K562 (cell line): ENCODE data around the gene PARP1. TPM values are rescaled to one million over a fixed set of nuclear protein-coding genes. Genes with fewer than 3 reads are reported as not detected.

Experiments used
- ARHGAP35 ChIP-seq: fragments of 450-650 bp; IDR thresholded peaks from 2 replicates; pipeline ENCODE4 v1.6.1; 2018; ENCODE audit not compliant: partially characterized antibody
- ARID1B ChIP-seq: fragments of 450-650 bp; IDR thresholded peaks from 2 replicates; pipeline ENCODE4 v1.6.1; 2016; ENCODE audit warnings: antibody characterized with exemption, mild to moderate bottlenecking, inconsistent platforms
- CHCHD3 ChIP-seq: fragments of 250-450 bp; sonication (Bioruptor Pico); IDR thresholded peaks from 2 replicates; pipeline ENCODE4 v2.1.2; 2022; ENCODE audit warnings: mild to moderate bottlenecking
- HNRNPL ChIP-seq: fragments of 200-400 bp; formaldehyde crosslinking; IDR thresholded peaks from 2 replicates; pipeline ENCODE4 v1.6.1; 2017; ENCODE audit warnings: low read depth, mild to moderate bottlenecking, low read length
- HNRNPLL ChIP-seq: fragments of 200-400 bp; formaldehyde crosslinking; IDR thresholded peaks from 2 replicates; pipeline ENCODE4 v1.6.1; 2017; ENCODE audit warnings: low read length, low read depth, mild to moderate bottlenecking; ENCODE audit not compliant: poor library complexity, severe bottlenecking
- KLF10 ChIP-seq: fragments of 250-450 bp; sonication (Bioruptor Pico); IDR thresholded peaks from 2 replicates; pipeline ENCODE4 v1.6.1; 2021; ENCODE audit warnings: matching md5 sums
- NCOR1 ChIP-seq: fragments of 450-650 bp; IDR thresholded peaks from 2 replicates; pipeline ENCODE4 v1.6.1; 2016; ENCODE audit warnings: mild to moderate bottlenecking, moderate library complexity
- NR2C2 ChIP-seq, 2 experiments: fragments of 200-800 bp in 1 of 2; sonication (Bioruptor generic) in 1 of 2; sonication (generic) in 1 of 2; formaldehyde crosslinking in 1 of 2; IDR thresholded peaks; 2 replicates each; pipeline versions ENCODE4 v1.6.1 to v1.8.0; 2016 to 2022; ENCODE audit warnings: mild to moderate bottlenecking in 1 of 2, missing compliant biosample characterization in 1 of 2, missing genetic modification characterization in 1 of 2, missing genetic modification reagents in 1 of 2
- RCOR1 ChIP-seq, 2 experiments: IDR thresholded peaks; 2 replicates each; pipeline ENCODE4 v1.6.1; 2012; ENCODE audit warnings: low read depth in 2 of 2, low read length in 2 of 2, borderline replicate concordance in 1 of 2, improper control_type of control experiment in 1 of 2
- RNF2 ChIP-seq: sonication (generic); IDR thresholded peaks from 2 replicates; pipeline ENCODE4 v1.6.1; 2016
- SIN3A ChIP-seq, 2 experiments: fragments of 150-350 bp in 1 of 2; IDR thresholded peaks; 2 replicates each; pipeline ENCODE4 v1.6.1; 2011 to 2016; ENCODE audit warnings: borderline replicate concordance in 2 of 2, low read depth in 2 of 2, low read length in 2 of 2, mild to moderate bottlenecking in 2 of 2, moderate library complexity in 2 of 2; ENCODE audit not compliant: control insufficient read depth in 1 of 2
- SMARCA5 ChIP-seq: fragments of 450-650 bp; IDR thresholded peaks from 2 replicates; pipeline ENCODE4 v1.6.1; 2016
- SMARCE1 ChIP-seq: fragments of 450-650 bp; IDR thresholded peaks from 2 replicates; pipeline ENCODE4 v1.7.1; 2016; ENCODE audit warnings: mild to moderate bottlenecking
- TAL1 ChIP-seq: fragments of 450-650 bp; IDR thresholded peaks from 2 replicates; pipeline ENCODE4 v1.6.1; 2016; ENCODE audit warnings: mild to moderate bottlenecking
- TBL1XR1 ChIP-seq, 2 experiments: IDR thresholded peaks; 2 replicates each; pipeline ENCODE4 v1.6.1; 2012; ENCODE audit warnings: improper control_type of control experiment in 2 of 2, low read length in 2 of 2, mild to moderate bottlenecking in 1 of 2
- TEAD2 ChIP-seq: fragments of 450-650 bp; IDR thresholded peaks from 2 replicates; pipeline ENCODE4 v1.6.1; 2016; ENCODE audit warnings: missing genetic modification characterization, control low read depth, missing compliant biosample characterization
- TEAD4 ChIP-seq, 2 experiments: sonication (generic) in 1 of 2; formaldehyde crosslinking in 1 of 2; IDR thresholded peaks; 2 replicates each; pipeline versions ENCODE4 v1.6.1 to v1.8.0; 2012 to 2022; ENCODE audit warnings: borderline replicate concordance in 1 of 2, inconsistent platforms in 1 of 2, low read length in 1 of 2, mild to moderate bottlenecking in 1 of 2, missing genetic modification reagents in 1 of 2
- TRIM24 ChIP-seq, 2 experiments: fragments of 450-650 bp; IDR thresholded peaks; 2 replicates each; pipeline ENCODE4 v1.6.1; 2016
- ZFP1 ChIP-seq: fragments of 450-650 bp; formaldehyde crosslinking; IDR thresholded peaks from 2 replicates; pipeline ENCODE4 v1.4.0; 2020; ENCODE audit warnings: mild to moderate bottlenecking, mixed read lengths
- ZKSCAN1 ChIP-seq: fragments of 150-350 bp; IDR thresholded peaks from 2 replicates; pipeline ENCODE4 v1.6.1; 2016; ENCODE audit warnings: low read depth, low read length
- ZNF224 ChIP-seq: sonication (generic); formaldehyde crosslinking; IDR thresholded peaks from 2 replicates; pipeline ENCODE4 v1.8.0; 2022; ENCODE audit warnings: mild to moderate bottlenecking, missing genetic modification reagents
- ZNF347 ChIP-seq: fragments of 450-650 bp; formaldehyde crosslinking; IDR thresholded peaks from 2 replicates; pipeline ENCODE4 v1.4.0; 2020; ENCODE audit warnings: low read depth, mild to moderate bottlenecking, moderate library complexity
- polyA plus RNA-seq, 8 experiments: library from polyadenylated mRNA; depleted of rRNA in 4 of 8; stranded (reverse) in 5 of 8; unstranded in 3 of 8; fragments of >200 nt; fragmentation: Nextera tagmentation in 2 of 8; fragmentation: Illumina TruSeq in 1 of 8; extraction: Ambion mirVana in 2 of 8; extraction: Trizol in 1 of 8; gene quantifications; 2 replicates each; pipeline versions ENCODE4 v1.2.1 to v1.2.3, GENCODE V29; 2011 to 2014; ENCODE audit warnings: inconsistent platforms in 1 of 8, missing spikeins in 1 of 8
- total RNA-seq, 7 experiments: library from RNA; depleted of rRNA in 6 of 7; stranded (reverse); fragments of >200 nt in 6 of 7; fragmentation: Illumina TruSeq in 2 of 7; extraction: Trizol in 2 of 7; gene quantifications; 2 replicates each; pipeline versions ENCODE4 v1.2.1 to v1.2.3, GENCODE V29; 2011 to 2021; ENCODE audit warnings: low replicate concordance in 1 of 7
- TF ChIP-seq, protein P1 (sequence below), 2 experiments: IDR thresholded peaks; 2 replicates each; pipeline ENCODE4 v1.6.1; 2011; ENCODE audit warnings: borderline replicate concordance in 1 of 2, control low read depth in 1 of 2, low read depth in 1 of 2, low read length in 1 of 2, mild to moderate bottlenecking in 1 of 2, mixed read lengths in 1 of 2, moderate library complexity in 1 of 2; ENCODE audit not compliant: insufficient read depth in 1 of 2, insufficient read length in 1 of 2, poor library complexity in 1 of 2, severe bottlenecking in 1 of 2; ENCODE audit errors: extremely low read depth in 1 of 2
- TF ChIP-seq, protein P2 (sequence below): sonication (generic); formaldehyde crosslinking; IDR thresholded peaks from 2 replicates; pipeline ENCODE4 v1.8.0; 2023; ENCODE audit warnings: mild to moderate bottlenecking, missing genetic modification reagents
- TF ChIP-seq, protein P3 (sequence below): fragments of 200-800 bp; sonication (Bioruptor generic); IDR thresholded peaks from 2 replicates; pipeline ENCODE4 v1.6.1; 2017; ENCODE audit warnings: missing genetic modification characterization, missing compliant biosample characterization

The PARP1 gene
- total and polyA plus RNA-seq, 9 of the 15 experiments (the other 6 are each of a cell fraction or from before 2014, with no cell fraction given), result 121 to 306 (median 250) TPM

DNA sequence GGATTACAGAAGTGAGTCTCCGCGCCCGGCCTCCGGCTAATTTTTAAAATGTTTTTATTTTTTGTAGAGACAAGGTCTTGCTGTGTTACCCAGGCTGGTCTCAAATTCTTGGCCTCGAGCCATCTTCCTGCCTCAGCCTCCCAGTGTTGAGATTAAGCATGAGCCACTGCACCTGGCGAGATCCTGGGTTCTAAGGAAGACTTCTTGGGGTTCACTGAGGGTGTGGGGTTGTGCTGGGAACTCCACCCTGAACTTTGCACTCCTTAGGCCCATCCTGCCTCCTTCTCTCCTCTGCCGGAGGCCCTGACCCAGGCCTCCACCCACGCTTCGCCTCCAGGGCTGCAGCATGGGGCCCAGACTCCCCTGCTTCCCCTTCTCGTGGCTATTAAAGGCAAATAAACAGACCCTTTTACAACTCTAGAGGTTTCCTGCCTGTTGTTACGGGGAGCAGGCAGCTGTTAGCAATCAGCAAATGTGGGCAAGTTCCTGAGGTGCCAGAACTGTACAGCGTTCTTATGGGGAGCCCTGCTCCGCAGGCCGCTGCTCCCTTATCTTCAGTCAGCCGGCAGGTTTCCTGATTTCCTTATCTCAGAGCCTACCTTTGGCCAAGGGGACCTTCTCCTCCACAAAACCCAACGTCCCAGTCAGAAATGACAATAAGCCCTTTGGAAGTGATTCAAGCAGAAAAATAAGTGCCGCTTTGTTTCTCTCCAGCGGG is 57.9 kb downstream of the PARP1 start (continued):
- TF ChIP-seq TAL1 (peak; percentile 67), KLF10 (CRISPR knock-in tag) (no peak), SIN3A (IDR thresholded peaks at IDR 0.05; ENCODE audit: borderline replicate concordance in 2 of 2, control insufficient read depth in 1 of 2, low read depth in 2 of 2, low read length in 2 of 2) (0 out of 4 replicates have a peak, but pooled peaks of 1 of the 2 experiments have one; percentile 15), ZFP1 (no peak), SMARCA5 (no peak), ZKSCAN1 (no peak), ARHGAP35 (no peak), ZNF224 (CRISPR knock-in tag) (no peak), RNF2 (0 out of 2 replicates have a peak, but pooled peaks have one; percentile 37), NCOR1 (peak; percentile 35; the same call in 1 of the 2 replicates), HNRNPL (no peak), TEAD4 (IDR thresholded peaks at IDR 0.05; ENCODE audit: low read length) (peak; percentile 76), TEAD4 (CRISPR knock-in tag; IDR thresholded peaks at IDR 0.05; ENCODE audit: borderline replicate concordance) (no peak), TRIM24 (IDR thresholded peaks at IDR 0.05) (0 out of 4 replicates have a peak, but pooled peaks of 1 of the 2 experiments have one; percentile 16), NR2C2 (CRISPR knock-in tag; IDR thresholded peaks at IDR 0.05) (no peak), NR2C2 (tag; IDR thresholded peaks at IDR 0.05) (peak; percentile 58; the same call in 1 of the 2 replicates), RCOR1 (IDR thresholded peaks at IDR 0.05; ENCODE audit: borderline replicate concordance in 1 of 2, low read depth in 2 of 2, low read length in 2 of 2) (peak in 1 of 2 experiments; percentile 75; a peak in 1 of 4 replicates), CHCHD3 (CRISPR knock-in tag) (no peak), HNRNPLL (peak; percentile 52), SMARCE1 (peak; percentile 66), TBL1XR1 (IDR thresholded peaks at IDR 0.05; ENCODE audit: low read length in 2 of 2) (peak in 1 of 2 experiments; percentile 14; a peak in 1 of 4 replicates), TEAD2 (0 out of 2 replicates have a peak, but pooled peaks have one; percentile 11), ARID1B (peak; percentile 78), ZNF347 (no peak)
- TF ChIP-seq, protein P1, sequence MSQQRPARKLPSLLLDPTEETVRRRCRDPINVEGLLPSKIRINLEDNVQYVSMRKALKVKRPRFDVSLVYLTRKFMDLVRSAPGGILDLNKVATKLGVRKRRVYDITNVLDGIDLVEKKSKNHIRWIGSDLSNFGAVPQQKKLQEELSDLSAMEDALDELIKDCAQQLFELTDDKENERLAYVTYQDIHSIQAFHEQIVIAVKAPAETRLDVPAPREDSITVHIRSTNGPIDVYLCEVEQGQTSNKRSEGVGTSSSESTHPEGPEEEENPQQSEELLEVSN (IDR thresholded peaks at IDR 0.05; ENCODE audit: borderline replicate concordance in 1 of 2, extremely low read depth in 1 of 2, insufficient read depth in 1 of 2, insufficient read length in 1 of 2, low read depth in 1 of 2, low read length in 1 of 2, poor library complexity in 1 of 2, severe bottlenecking in 1 of 2), result peak in 1 of 2 experiments; percentile 16
- TF ChIP-seq, protein P2, sequence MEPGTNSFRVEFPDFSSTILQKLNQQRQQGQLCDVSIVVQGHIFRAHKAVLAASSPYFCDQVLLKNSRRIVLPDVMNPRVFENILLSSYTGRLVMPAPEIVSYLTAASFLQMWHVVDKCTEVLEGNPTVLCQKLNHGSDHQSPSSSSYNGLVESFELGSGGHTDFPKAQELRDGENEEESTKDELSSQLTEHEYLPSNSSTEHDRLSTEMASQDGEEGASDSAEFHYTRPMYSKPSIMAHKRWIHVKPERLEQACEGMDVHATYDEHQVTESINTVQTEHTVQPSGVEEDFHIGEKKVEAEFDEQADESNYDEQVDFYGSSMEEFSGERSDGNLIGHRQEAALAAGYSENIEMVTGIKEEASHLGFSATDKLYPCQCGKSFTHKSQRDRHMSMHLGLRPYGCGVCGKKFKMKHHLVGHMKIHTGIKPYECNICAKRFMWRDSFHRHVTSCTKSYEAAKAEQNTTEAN, result no peak
- TF ChIP-seq, protein P3, sequence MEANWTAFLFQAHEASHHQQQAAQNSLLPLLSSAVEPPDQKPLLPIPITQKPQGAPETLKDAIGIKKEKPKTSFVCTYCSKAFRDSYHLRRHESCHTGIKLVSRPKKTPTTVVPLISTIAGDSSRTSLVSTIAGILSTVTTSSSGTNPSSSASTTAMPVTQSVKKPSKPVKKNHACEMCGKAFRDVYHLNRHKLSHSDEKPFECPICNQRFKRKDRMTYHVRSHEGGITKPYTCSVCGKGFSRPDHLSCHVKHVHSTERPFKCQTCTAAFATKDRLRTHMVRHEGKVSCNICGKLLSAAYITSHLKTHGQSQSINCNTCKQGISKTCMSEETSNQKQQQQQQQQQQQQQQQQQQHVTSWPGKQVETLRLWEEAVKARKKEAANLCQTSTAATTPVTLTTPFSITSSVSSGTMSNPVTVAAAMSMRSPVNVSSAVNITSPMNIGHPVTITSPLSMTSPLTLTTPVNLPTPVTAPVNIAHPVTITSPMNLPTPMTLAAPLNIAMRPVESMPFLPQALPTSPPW (CRISPR knock-in tag), result no peak
